GDM1 (cell line): ENCODE results near the gene F2RL1.
"Not testable (repeated sequence)": the region's sequence is repeated elsewhere in the genome, so short reads cannot be mapped to it uniquely, and the experiment has no call there.

Source experiments
- DNase-seq: peaks from one replicate; lab custom pipeline; 2025; lab: John Stamatoyannopoulos, UW

F2RL1 gene

GRCh38 chr5:76849419-76850291 is 30.8 kb downstream of the F2RL1 start, which contains the start of gene S100Z:
TSS of gene S100Z (plus strand) at chr5:76850014. CDS start at chr5:76875360, 25,346 bp downstream.
- peak; percentile 82 for DNase-seq

- no peak for DNase-seq
Observed at GRCh38 chr5:76850543-76851145, 31.8 kb downstream of the F2RL1 start.

- peak; percentile 32 for DNase-seq
Observed at GRCh38 chr5:76851728-76852369, 33.0 kb downstream of the F2RL1 start.

GRCh38 chr5:76852772-76853171 is 33.9 kb downstream of the F2RL1 start:
- DNase-seq = no peak

- DNase-seq = not testable (repeated sequence)
Observed at GRCh38 chr5:76853741-76854140, 34.9 kb downstream of the F2RL1 start.

- no peak for DNase-seq
Observed at GRCh38 chr5:76854644-76855043, 35.8 kb downstream of the F2RL1 start.

- not testable (repeated sequence) for DNase-seq
Observed at GRCh38 chr5:76855501-76855900, 36.7 kb downstream of the F2RL1 start.

GRCh38 chr5:76855961-76856360 is 37.1 kb downstream of the F2RL1 start:
- peak; percentile 95 for DNase-seq

GRCh38 chr5:76856800-76857199 is 38.0 kb downstream of the F2RL1 start:
- peak; percentile 21 for DNase-seq

GRCh38 chr5:76859591-76860247 is 40.9 kb downstream of the F2RL1 start:
- no peak for DNase-seq

GRCh38 chr5:76861612-76862011 is 42.8 kb downstream of the F2RL1 start:
- DNase-seq = no peak

GRCh38 chr5:76863001-76863400 is 44.2 kb downstream of the F2RL1 start:
- DNase-seq = no peak

GRCh38 chr5:76866503-76866902 is 47.7 kb downstream of the F2RL1 start:
- no peak for DNase-seq

GRCh38 chr5:76867038-76867437 is 48.2 kb downstream of the F2RL1 start:
- DNase-seq = no peak

GRCh38 chr5:76867827-76868693 is 49.2 kb downstream of the F2RL1 start:
- peak; percentile 38 for DNase-seq

- DNase-seq = no peak
Observed at GRCh38 chr5:76870046-76870445, 51.2 kb downstream of the F2RL1 start.

GRCh38 chr5:76874088-76874581 is 55.3 kb downstream of the F2RL1 start:
- DNase-seq = no peak
